ENCODE measurements around the gene IMP4. TPM values are rescaled to one million over a fixed set of nuclear protein-coding genes. Genes with fewer than 3 reads are reported as not detected.

Gene IMP4
- total and polyA plus RNA-seq, 9 donors = 24.8 to 74.0 (median 54.4) TPM

GRCh38 chr2:130357864-130358263 is 15.2 kb downstream of the IMP4 start:
- no peaks in the 10 kb centered on the region for H3K27me3 ChIP-seq
- intact Hi-C loops (cut with DNase I) = no loop called here
- peaks cover 5% of the 10 kb centered on the region for H3K4me1 ChIP-seq (ENCODE audit: insufficient read depth)
- H3K27ac ChIP-seq = no peak overlapping the region
- no peak for DNase-seq
- no peaks in the 10 kb centered on the region for H3K9me3 ChIP-seq
- no peak for TF ChIP-seq CTCF (IDR thresholded peaks at IDR 0.05)
- TF ChIP-seq EP300 (IDR thresholded peaks at IDR 0.05) = no peak
- no peak for TF ChIP-seq POLR2A (IDR thresholded peaks at IDR 0.05)
- no peaks in the 10 kb centered on the region for H3K36me3 ChIP-seq
- WGBS, 3 donors = 95 to 96% (median 96%) methylated on average over 7 of the region's 7 CpGs
- no peak overlapping the region for H3K4me3 ChIP-seq

GRCh38 chr2:130358420-130359350 is 16.0 kb downstream of the IMP4 start:
- H3K27me3 ChIP-seq = no peaks in the 10 kb centered on the region
- DNase-seq = no peak
- H3K4me1 ChIP-seq (ENCODE audit: insufficient read depth) = peaks cover 5% of the 10 kb centered on the region
- WGBS, 3 donors = 93 to 94% (median 93%) methylated on average over 33 of the region's 33 CpGs
- H3K27ac ChIP-seq = no peak overlapping the region
- no peaks in the 10 kb centered on the region for H3K36me3 ChIP-seq
- intact Hi-C loops (cut with DNase I) = no loop called here
- TF ChIP-seq EP300 (IDR thresholded peaks at IDR 0.05) = no peak
- TF ChIP-seq POLR2A (IDR thresholded peaks at IDR 0.05) = no peak
- TF ChIP-seq CTCF (IDR thresholded peaks at IDR 0.05) = no peak
- no peaks in the 10 kb centered on the region for H3K9me3 ChIP-seq
- no peak overlapping the region for H3K4me3 ChIP-seq

- intact Hi-C loops (cut with DNase I) = no loop called here
Observed at GRCh38 chr2:130359466-130359865, 16.8 kb downstream of the IMP4 start.

GRCh38 chr2:130363479-130363878 is 20.8 kb downstream of the IMP4 start:
- Histone ChIP-seq H3K4me3 (no peak overlapping the region), H3K36me3 (no peaks in the 10 kb centered on the region), H3K9me3 (no peaks in the 10 kb centered on the region), H3K27ac (no peak overlapping the region), H3K4me1 (ENCODE audit: insufficient read depth) (no peaks in the 10 kb centered on the region), H3K27me3 (no peaks in the 10 kb centered on the region)
- DNase-seq = no peak
- intact Hi-C loops (cut with DNase I) = no loop called here
- no peak for TF ChIP-seq CTCF (IDR thresholded peaks at IDR 0.05)
- TF ChIP-seq POLR2A (IDR thresholded peaks at IDR 0.05) = no peak
- no peak for TF ChIP-seq EP300 (IDR thresholded peaks at IDR 0.05)

More at GRCh38 chr2:130359466-130359865, 16.8 kb downstream of the IMP4 start:
- no peaks in the 10 kb centered on the region for H3K27me3 ChIP-seq
- no peak for DNase-seq
- H3K27ac ChIP-seq = no peak overlapping the region
- no peaks in the 10 kb centered on the region for H3K9me3 ChIP-seq
- no peak overlapping the region for H3K4me3 ChIP-seq
- TF ChIP-seq POLR2A (IDR thresholded peaks at IDR 0.05) = no peak
- TF ChIP-seq CTCF (IDR thresholded peaks at IDR 0.05) = no peak
- TF ChIP-seq EP300 (IDR thresholded peaks at IDR 0.05) = no peak
- H3K36me3 ChIP-seq = no peaks in the 10 kb centered on the region
- 81 to 86% (median 84%) methylated on average over 5 of the region's 5 CpGs for WGBS, 3 donors
- H3K4me1 ChIP-seq (ENCODE audit: insufficient read depth) = peaks cover 5% of the 10 kb centered on the region
